D721Med (cell line): ENCODE results near the gene LDLRAP1.

Experiments used
- DNase-seq: peaks from one replicate; pipeline ENCODE4 v3.0.0; 2011; ENCODE audit warnings: low spot score; ENCODE audit not compliant: insufficient read length
- FAIRE-seq: peaks from 2 replicates; lab custom pipeline; 2011; peaks lifted over from hg19 to GRCh38; lab: Jason Lieb, UNC
- TF ChIP-seq, protein P1 (sequence below): IDR thresholded peaks from 2 replicates; pipeline ENCODE4 v1.5.1; 2012; ENCODE audit warnings: mild to moderate bottlenecking, control low read depth; ENCODE audit not compliant: insufficient read depth; ENCODE audit errors: missing control alignments

LDLRAP1 gene

DNA sequence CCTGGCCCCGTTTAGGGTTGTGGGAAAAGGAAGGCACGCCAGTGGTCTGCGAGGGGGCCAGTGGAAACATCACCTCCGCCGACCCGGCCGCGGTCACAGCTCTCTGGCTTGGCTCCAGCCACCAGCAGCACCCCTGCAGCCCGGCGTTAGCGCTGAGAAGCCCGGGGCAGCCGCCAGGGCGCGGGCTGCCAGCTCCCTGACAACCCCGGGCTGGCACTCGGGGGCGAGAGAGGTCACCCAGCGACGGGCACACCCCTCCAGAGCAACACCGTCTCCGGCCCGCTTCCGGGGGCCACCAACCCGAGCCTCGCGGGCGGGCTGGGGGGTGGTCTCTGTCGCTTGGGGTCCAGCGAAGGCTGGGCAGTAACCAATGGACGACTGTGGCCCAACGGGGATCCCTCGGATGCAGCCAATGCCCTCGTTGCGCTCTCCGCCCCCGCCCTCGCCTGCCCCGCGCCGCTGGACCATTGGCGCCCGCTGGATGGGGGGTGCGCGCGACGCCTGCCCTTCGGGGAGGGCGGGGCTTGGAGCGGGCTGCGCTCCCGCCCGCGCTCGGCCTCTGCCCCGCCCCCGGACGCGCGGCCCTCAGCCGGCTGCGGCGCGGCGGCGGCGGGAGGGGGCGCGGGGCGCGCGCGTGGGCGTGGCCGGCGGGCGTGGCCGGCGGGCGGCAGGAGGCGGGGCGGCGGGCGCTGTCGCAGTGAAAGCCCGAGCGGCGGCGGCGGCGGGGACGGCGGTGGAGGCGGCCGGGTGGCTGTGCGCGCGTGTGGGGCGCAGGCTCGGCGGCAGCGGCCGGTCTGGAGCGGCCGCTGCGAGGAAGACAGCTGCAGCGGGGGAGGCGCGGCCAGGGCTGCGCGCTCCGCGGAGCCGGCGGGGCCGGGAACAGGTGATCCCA, 72.9 kb downstream of the LDLRAP1 start, which contains the start of gene MAN1C1:
Gene MAN1C1 (plus strand): TSS at position 697 of the 892 bp plus-strand sequence. CDS start 1,007 bp downstream, outside the sequence.
- FAIRE-seq = no peak
- TF ChIP-seq, protein P1, sequence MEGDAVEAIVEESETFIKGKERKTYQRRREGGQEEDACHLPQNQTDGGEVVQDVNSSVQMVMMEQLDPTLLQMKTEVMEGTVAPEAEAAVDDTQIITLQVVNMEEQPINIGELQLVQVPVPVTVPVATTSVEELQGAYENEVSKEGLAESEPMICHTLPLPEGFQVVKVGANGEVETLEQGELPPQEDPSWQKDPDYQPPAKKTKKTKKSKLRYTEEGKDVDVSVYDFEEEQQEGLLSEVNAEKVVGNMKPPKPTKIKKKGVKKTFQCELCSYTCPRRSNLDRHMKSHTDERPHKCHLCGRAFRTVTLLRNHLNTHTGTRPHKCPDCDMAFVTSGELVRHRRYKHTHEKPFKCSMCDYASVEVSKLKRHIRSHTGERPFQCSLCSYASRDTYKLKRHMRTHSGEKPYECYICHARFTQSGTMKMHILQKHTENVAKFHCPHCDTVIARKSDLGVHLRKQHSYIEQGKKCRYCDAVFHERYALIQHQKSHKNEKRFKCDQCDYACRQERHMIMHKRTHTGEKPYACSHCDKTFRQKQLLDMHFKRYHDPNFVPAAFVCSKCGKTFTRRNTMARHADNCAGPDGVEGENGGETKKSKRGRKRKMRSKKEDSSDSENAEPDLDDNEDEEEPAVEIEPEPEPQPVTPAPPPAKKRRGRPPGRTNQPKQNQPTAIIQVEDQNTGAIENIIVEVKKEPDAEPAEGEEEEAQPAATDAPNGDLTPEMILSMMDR = no peak

DNA sequence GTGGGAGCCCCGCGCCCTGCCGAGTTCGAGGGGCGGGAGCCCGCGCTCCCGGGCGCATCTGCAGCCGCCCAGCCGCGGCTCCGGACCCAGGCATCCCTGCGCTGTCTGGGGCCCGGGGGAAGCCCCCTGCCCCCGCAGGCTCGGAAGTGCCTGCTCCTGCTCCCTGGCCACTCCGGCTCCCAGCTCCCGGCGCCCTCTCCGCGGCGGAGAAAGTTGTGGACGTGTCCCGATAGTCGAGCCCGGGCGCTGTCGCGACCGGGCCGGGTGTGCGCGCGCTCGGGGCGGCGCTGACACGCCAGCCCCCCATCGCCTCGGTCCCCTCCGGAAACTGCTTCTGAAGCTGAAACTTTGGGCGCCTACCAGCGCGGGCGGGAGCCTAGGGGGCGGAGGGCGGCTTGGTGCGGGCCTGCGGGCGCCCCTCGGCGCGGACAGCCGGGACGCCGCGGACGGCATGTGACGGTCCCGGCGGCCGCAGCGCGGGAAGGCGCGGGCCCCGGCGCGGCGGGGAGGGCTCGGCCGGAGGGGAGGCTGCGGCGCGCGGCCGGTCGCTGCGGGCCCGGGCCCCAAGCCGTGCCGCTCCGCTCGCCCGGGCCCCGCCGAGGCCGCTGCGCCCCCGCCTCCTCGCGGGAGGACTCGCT, 73.7 kb downstream of the LDLRAP1 start:
- DNase-seq = no peak
- no peak for FAIRE-seq
- TF ChIP-seq, protein P1 = no peak

More for the DNA sequence above, 72.9 kb downstream of the LDLRAP1 start, which contains the start of gene MAN1C1:
- peak; percentile 62 for DNase-seq

DNA sequence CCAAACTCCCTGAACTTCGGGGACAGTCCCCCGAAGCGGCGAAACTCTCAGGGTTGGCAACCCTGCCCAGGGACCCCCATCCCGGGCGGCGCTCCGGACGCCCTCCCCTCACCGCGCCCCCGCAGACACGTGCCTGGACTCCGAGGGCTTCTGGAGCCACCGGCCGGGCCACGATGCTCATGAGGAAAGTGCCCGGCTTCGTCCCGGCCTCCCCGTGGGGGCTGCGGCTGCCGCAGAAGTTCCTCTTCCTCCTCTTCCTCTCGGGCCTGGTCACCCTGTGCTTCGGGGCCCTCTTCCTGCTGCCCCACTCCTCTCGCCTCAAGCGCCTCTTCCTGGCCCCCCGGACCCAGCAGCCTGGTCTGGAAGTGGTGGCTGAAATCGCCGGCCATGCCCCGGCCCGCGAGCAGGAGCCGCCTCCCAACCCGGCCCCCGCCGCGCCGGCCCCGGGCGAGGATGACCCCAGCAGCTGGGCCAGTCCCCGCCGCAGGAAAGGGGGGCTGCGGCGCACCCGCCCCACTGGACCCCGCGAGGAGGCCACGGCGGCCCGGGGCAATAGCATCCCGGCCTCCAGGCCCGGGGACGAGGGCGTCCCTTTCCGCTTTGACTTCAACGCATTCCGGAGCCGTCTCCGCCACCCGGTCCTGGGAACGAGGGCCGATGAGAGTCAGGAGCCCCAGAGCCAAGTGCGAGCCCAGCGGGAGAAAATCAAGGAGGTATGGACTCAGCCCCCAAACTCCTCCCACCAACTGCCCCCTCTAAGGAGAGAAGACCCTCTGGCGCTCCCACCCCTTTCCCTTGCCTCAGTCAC, 74.4 kb downstream of the LDLRAP1 start:
- TF ChIP-seq, protein P1 = no peak
- no peak for DNase-seq
- FAIRE-seq = no peak

DNA sequence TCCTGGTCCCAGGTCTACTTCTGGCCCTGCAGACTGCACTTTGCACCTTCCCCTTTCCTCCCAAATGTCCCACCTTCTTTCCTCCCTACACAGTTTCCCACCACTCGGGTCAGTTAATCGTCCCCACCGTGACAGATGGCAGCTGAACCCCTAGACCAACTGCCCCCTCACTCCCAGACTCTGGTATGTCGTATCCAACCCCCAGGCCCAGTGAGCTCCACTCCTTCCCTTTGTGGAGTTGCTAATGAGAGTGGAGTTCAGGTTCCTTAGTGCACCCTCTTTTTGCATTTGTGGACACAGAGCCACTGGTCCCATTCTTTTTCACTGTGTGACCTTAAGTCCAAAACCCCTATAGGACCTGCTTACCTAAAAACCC, 75.0 kb downstream of the LDLRAP1 start:
- no peak for FAIRE-seq
- TF ChIP-seq, protein P1 = no peak
- no peak for DNase-seq
